Retinal pigment epithelial cell (primary cell): ENCODE measurements around the gene SACS.

Experiments used
- DNase-seq: peaks from one replicate; pipeline ENCODE4 v3.0.0-alpha.2; 2010; ENCODE audit warnings: low read depth
- H3K4me3 ChIP-seq: 2 replicates; pipeline ENCODE4 v1.5.1; 2011; ENCODE audit warnings: mild to moderate bottlenecking, low read length, control low read depth, moderate library complexity
- TF ChIP-seq, protein P1 (sequence below): conservative IDR thresholded peaks from 2 replicates; pipeline ENCODE4 v1.5.1; 2011; ENCODE audit warnings: low read depth, low read length, control low read depth, inconsistent platforms

Gene SACS

DNA sequence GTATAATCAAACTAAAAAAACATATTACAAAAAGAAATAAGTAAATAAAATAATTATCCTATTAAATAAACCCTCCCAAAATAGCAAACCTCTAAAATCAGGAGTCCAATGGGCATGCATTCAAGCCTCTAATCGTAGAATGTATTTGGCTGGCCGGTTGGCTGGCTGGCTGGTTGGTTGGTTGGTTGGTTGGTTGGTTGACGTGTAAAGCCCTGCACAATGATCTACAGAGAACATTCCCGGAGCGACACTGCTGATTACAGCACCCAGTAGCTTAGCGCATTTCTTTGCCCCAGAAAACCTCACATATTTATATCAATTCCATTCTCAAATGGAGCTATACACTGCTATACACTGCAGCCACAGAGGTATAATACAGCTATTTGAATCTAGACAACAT lies 65.6 kb downstream of the SACS start:
- H3K4me3 ChIP-seq = no peak overlapping the region
- TF ChIP-seq, protein P1, sequence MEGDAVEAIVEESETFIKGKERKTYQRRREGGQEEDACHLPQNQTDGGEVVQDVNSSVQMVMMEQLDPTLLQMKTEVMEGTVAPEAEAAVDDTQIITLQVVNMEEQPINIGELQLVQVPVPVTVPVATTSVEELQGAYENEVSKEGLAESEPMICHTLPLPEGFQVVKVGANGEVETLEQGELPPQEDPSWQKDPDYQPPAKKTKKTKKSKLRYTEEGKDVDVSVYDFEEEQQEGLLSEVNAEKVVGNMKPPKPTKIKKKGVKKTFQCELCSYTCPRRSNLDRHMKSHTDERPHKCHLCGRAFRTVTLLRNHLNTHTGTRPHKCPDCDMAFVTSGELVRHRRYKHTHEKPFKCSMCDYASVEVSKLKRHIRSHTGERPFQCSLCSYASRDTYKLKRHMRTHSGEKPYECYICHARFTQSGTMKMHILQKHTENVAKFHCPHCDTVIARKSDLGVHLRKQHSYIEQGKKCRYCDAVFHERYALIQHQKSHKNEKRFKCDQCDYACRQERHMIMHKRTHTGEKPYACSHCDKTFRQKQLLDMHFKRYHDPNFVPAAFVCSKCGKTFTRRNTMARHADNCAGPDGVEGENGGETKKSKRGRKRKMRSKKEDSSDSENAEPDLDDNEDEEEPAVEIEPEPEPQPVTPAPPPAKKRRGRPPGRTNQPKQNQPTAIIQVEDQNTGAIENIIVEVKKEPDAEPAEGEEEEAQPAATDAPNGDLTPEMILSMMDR = no peak
- DNase-seq = no peak

DNA sequence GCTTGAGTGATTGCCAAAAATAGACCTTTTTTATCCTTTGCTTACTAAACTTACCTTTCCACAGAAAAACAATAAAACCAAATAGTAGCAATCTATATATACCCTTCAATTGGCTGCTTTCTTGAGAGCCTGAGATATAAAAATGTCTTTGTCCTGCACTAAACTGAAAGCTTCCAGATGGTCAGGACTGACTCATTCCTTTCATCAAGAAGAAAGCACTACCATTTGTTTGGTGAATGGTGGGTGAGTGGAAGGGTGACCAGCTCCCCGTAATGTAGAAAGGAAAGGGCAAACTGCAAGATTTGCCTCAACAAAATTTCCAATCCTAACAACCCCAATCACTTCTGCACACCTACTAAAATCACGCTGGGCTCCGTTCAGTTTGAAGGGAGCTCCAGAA lies 67.8 kb downstream of the SACS start:
- no peak for DNase-seq
- H3K4me3 ChIP-seq = no peak overlapping the region
- TF ChIP-seq, protein P1 = no peak

DNA sequence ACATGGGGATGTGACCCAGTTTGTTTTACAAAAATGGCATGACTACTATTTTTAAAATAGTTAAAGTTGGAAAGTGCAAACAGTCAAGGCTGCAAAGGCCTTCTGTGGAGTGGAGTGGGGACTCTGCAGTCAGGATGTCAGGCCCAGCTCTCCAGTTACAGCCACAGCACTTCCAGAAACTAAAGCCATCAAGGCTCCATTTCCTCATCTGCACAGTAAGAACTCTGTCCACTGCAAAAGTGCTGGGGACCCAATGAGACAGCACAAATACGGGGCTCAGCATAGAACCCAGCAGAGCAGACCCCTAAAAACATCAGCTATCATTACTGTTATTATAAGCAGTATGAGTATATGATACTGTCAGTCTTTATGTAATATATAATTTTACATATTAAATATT lies 73.6 kb downstream of the SACS start:
- no peak for DNase-seq
- TF ChIP-seq, protein P1 = no peak
- H3K4me3 ChIP-seq = no peak overlapping the region

DNA sequence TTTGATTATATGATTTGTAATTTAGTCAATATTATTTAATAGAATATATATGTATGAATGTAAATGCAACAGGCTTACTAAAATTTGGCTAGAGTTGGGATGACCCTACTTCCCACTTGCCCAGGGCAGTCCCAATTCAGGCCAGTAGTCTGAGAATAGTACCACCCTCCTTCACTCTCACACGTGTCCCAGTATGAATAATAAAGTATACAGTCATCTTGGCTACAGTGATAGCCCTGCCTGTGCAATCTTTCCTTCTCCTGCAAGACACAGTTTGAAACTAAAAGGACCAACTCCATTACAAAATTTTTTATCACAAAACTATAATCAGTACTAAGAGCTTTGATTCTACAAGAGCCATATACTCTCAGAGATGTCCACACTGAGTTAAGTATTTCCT lies 76.2 kb downstream of the SACS start:
- no peak for DNase-seq
- H3K4me3 ChIP-seq = no peak overlapping the region
- TF ChIP-seq, protein P1 = no peak

DNA sequence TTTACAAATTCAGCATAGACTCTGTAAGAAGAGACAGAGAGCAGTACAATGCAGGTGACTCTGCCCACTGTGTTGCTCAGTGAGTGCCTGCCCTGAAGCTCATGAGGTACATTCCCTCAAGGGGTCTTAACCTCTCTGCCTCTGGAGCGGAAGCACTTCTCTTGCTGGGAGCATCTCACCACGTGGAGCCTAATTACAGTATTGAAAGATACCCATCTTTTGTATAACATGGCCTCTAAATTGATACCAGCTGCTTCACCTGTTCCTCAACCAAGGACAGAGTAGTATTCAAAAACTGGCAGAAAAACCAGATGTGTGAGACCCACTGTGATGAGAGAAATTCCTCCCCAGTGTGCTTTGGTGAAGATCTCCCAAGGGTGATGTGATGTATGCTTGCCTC lies 77.1 kb downstream of the SACS start:
- no peak overlapping the region for H3K4me3 ChIP-seq
- DNase-seq = no peak
- TF ChIP-seq, protein P1 = no peak

DNA sequence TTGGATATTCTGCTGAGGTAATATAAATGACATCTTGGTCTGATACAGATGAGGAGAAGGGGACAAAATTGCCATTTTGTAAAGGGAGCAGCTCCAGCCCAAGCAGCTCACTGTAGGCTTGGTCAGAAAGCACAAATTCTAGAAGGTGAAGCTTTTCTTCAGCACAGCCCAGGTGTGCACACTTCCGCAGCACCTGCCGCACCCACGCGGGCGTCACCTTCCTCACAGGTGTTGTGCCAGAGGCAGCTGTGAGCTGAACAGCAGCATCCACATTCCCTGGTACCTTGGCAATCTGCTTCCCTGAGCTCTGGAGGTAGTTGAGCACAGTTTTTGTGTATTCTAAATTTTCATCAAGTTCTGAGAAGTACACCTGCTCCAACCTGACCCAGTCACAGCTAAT lies 79.0 kb downstream of the SACS start:
- TF ChIP-seq, protein P1 = no peak
- DNase-seq = no peak

DNA sequence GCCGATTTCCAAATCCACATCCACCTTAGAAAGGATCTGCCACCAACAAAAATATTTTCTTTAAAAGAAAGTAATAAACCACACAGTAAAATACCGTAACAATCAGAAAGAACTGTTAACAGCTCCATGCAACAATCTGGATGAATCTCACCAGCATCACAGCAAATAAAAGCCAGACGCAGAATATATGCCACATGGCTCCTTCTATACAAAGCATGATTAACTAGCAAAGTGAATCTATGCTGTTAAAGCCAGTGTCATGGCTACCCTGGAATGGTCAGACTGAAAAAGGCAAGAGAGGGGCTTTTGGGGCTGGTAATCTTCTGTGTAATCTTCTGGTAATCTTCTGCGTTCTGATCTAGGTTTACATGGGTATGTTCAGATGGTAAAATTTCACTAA lies 81.3 kb downstream of the SACS start:
- no peak for DNase-seq
- TF ChIP-seq, protein P1 = no peak
- H3K4me3 ChIP-seq = no peak overlapping the region

More for the DNA sequence above, 79.0 kb downstream of the SACS start:
- H3K4me3 ChIP-seq = no peak overlapping the region
